K562 (cell line): Measurements from ENCODE around the gene CSF1. TPM values are rescaled to one million over a fixed set of nuclear protein-coding genes. Genes with fewer than 3 reads are reported as not detected.

Experiments
- BRCA1 ChIP-seq, 2 experiments: fragments of 450-650 bp in 1 of 2; sonication (generic) in 1 of 2; formaldehyde crosslinking in 1 of 2; IDR thresholded peaks; 2 replicates each; pipeline versions ENCODE4 v1.5.0 to v1.6.1; 2017 to 2020; ENCODE audit warnings: mild to moderate bottlenecking in 1 of 2, missing genetic modification reagents in 1 of 2
- CBFA2T2 ChIP-seq: fragments of 450-650 bp; conservative IDR thresholded peaks from 2 replicates; pipeline ENCODE4 v1.6.1; 2017; ENCODE audit warnings: mild to moderate bottlenecking
- E2F6 ChIP-seq, 2 experiments: IDR thresholded peaks; 2 replicates each; pipeline ENCODE4 v1.6.1; 2011; ENCODE audit warnings: borderline replicate concordance in 1 of 2, control low read depth in 1 of 2, low read depth in 1 of 2, low read length in 1 of 2, mild to moderate bottlenecking in 1 of 2, mixed read lengths in 1 of 2, moderate library complexity in 1 of 2; ENCODE audit not compliant: insufficient read depth in 1 of 2, insufficient read length in 1 of 2, poor library complexity in 1 of 2, severe bottlenecking in 1 of 2; ENCODE audit errors: extremely low read depth in 1 of 2
- EHMT2 ChIP-seq: fragments of 450-650 bp; IDR thresholded peaks from 2 replicates; pipeline ENCODE4 v1.6.1; 2018; ENCODE audit warnings: antibody characterized with exemption
- ELK1 ChIP-seq: sonication (generic); formaldehyde crosslinking; IDR thresholded peaks from 2 replicates; pipeline ENCODE4 v1.8.1; 2022; ENCODE audit warnings: missing genetic modification reagents
- HES1 ChIP-seq: fragments of 450-650 bp; IDR thresholded peaks from 2 replicates; pipeline ENCODE4 v1.6.1; 2016; ENCODE audit warnings: low read depth, mild to moderate bottlenecking, moderate library complexity
- HINFP ChIP-seq: fragments of 450-650 bp; conservative IDR thresholded peaks from 2 replicates; pipeline ENCODE4 v1.6.1; 2016; ENCODE audit warnings: missing genetic modification characterization, low read depth, mild to moderate bottlenecking, control low read depth, missing compliant biosample characterization
- HMG20A ChIP-seq: fragments of 450-650 bp; formaldehyde crosslinking; conservative IDR thresholded peaks from 2 replicates; pipeline ENCODE4 v1.4.0; 2020; ENCODE audit warnings: mild to moderate bottlenecking, mixed read lengths
- MAX ChIP-seq: sonication (generic); formaldehyde crosslinking; IDR thresholded peaks from 2 replicates; pipeline ENCODE4 v1.9.0; 2022; ENCODE audit warnings: mild to moderate bottlenecking, missing genetic modification reagents
- MLX ChIP-seq, 2 experiments: fragments of 450-650 bp in 1 of 2; sonication (generic) in 1 of 2; formaldehyde crosslinking; conservative IDR thresholded peaks; 2 replicates each; pipeline versions ENCODE4 v1.4.0 to v1.8.1; 2020 to 2022; ENCODE audit warnings: mild to moderate bottlenecking in 1 of 2, missing genetic modification reagents in 1 of 2
- NFIC ChIP-seq: fragments of 450-650 bp; IDR thresholded peaks from 2 replicates; pipeline ENCODE4 v1.6.1; 2017; ENCODE audit warnings: mild to moderate bottlenecking, inconsistent platforms
- NR0B1 ChIP-seq: fragments of 450-650 bp; IDR thresholded peaks from one replicate; pipeline ENCODE4 v1.6.1; 2018; ENCODE audit warnings: mild to moderate bottlenecking, moderate library complexity; ENCODE audit not compliant: partially characterized antibody
- SMARCA4 ChIP-seq: fragments of 450-650 bp; IDR thresholded peaks from 2 replicates; pipeline ENCODE4 v1.6.1; 2016
- TRIM28 ChIP-seq: fragments of 450-650 bp; IDR thresholded peaks from 2 replicates; pipeline ENCODE4 v1.6.1; 2017
- ZNF311 ChIP-seq: fragments of 250-450 bp; sonication (Bioruptor Pico); IDR thresholded peaks from 2 replicates; pipeline ENCODE4 v1.4.0; 2020; ENCODE audit warnings: mild to moderate bottlenecking, moderate library complexity
- ZNF436 ChIP-seq: fragments of 250-450, 450-650 bp; sonication (Bioruptor Pico); formaldehyde crosslinking; IDR thresholded peaks from 2 replicates; pipeline ENCODE4 v1.7.0; 2020; ENCODE audit warnings: mild to moderate bottlenecking
- ZNF444 ChIP-seq: fragments of 250-450 bp; sonication (Bioruptor Pico); IDR thresholded peaks from 2 replicates; pipeline ENCODE4 v1.4.0; 2020; ENCODE audit warnings: mild to moderate bottlenecking, moderate library complexity
- ZNF655 ChIP-seq: fragments of 250-450 bp; sonication (Bioruptor Pico); IDR thresholded peaks from 2 replicates; pipeline ENCODE4 v1.5.0; 2021
- ZNF785 ChIP-seq: fragments of 250-450 bp; sonication (Bioruptor Pico); IDR thresholded peaks from 2 replicates; pipeline ENCODE4 v1.4.0; 2020; ENCODE audit warnings: mild to moderate bottlenecking
- polyA plus RNA-seq, 8 experiments: library from polyadenylated mRNA; depleted of rRNA in 4 of 8; stranded (reverse) in 5 of 8; unstranded in 3 of 8; fragments of >200 nt; fragmentation: Nextera tagmentation in 2 of 8; fragmentation: Illumina TruSeq in 1 of 8; extraction: Ambion mirVana in 2 of 8; extraction: Trizol in 1 of 8; gene quantifications; 2 replicates each; pipeline versions ENCODE4 v1.2.1 to v1.2.3, GENCODE V29; 2011 to 2014; ENCODE audit warnings: inconsistent platforms in 1 of 8, missing spikeins in 1 of 8
- total RNA-seq, 7 experiments: library from RNA; depleted of rRNA in 6 of 7; stranded (reverse); fragments of >200 nt in 6 of 7; fragmentation: Illumina TruSeq in 2 of 7; extraction: Trizol in 2 of 7; gene quantifications; 2 replicates each; pipeline versions ENCODE4 v1.2.1 to v1.2.3, GENCODE V29; 2011 to 2021; ENCODE audit warnings: low replicate concordance in 1 of 7

The CSF1 gene
- total and polyA plus RNA-seq, 9 of the 15 experiments (the other 6 are each of a cell fraction or from before 2014, with no cell fraction given), result 0.18 to 11.8 (median 2.8) TPM

GRCh38 chr1:109890115-109890953, 20.3 kb upstream of the CSF1 start (continued):
- TF ChIP-seq MLX (CRISPR knock-in tag; conservative IDR thresholded peaks at IDR 0.05), result no peak
- TF ChIP-seq HMG20A, result no peak
- TF ChIP-seq ZNF436, result no peak
- TF ChIP-seq ZNF311 (CRISPR knock-in tag), result no peak
- TF ChIP-seq NR0B1, result no peak
- no peak for TF ChIP-seq ELK1 (CRISPR knock-in tag)
- no peak for TF ChIP-seq BRCA1 (IDR thresholded peaks at IDR 0.05)
- no peak for TF ChIP-seq BRCA1 (CRISPR knock-in tag; IDR thresholded peaks at IDR 0.05)
- TF ChIP-seq E2F6 (IDR thresholded peaks at IDR 0.05; ENCODE audit: borderline replicate concordance in 1 of 2, extremely low read depth in 1 of 2, insufficient read depth in 1 of 2, insufficient read length in 1 of 2, low read depth in 1 of 2, low read length in 1 of 2, poor library complexity in 1 of 2, severe bottlenecking in 1 of 2), result no peak
- no peak for TF ChIP-seq ZNF655 (CRISPR knock-in tag)
- peak; percentile 9; the same call in 1 of the 2 replicates for TF ChIP-seq NFIC
- TF ChIP-seq TRIM28, result no peak
- TF ChIP-seq EHMT2, result peak; percentile 72; the same call in 1 of the 2 replicates
- TF ChIP-seq CBFA2T2, result peak; percentile 67
- no peak for TF ChIP-seq MAX (CRISPR knock-in tag)
- TF ChIP-seq ZNF444, result no peak
- no peak for TF ChIP-seq HES1
- TF ChIP-seq SMARCA4, result peak; percentile 12; the same call in 1 of the 2 replicates
- TF ChIP-seq HINFP (tag), result no peak
- TF ChIP-seq ZNF785, result no peak
